ENCODE results near the gene RAB18.
"Not testable (repeated sequence)": the region's sequence is repeated elsewhere in the genome, so short reads cannot be mapped to it uniquely, and the experiment has no call there.

Gene RAB18

GRCh38 chr10:27505537-27505936 lies 1.4 kb downstream of the RAB18 start:
- not testable (repeated sequence) for DNase-seq

- DNase-seq = no peak
Observed at GRCh38 chr10:27506280-27506679, 2.2 kb downstream of the RAB18 start.

GRCh38 chr10:27512548-27512947 lies 8.4 kb downstream of the RAB18 start:
- no peak for DNase-seq

- no peak for DNase-seq
Observed at GRCh38 chr10:27513451-27514191, 9.5 kb downstream of the RAB18 start.

GRCh38 chr10:27514243-27514642 lies 10.1 kb downstream of the RAB18 start:
- DNase-seq = no peak

GRCh38 chr10:27518261-27518660 lies 14.2 kb downstream of the RAB18 start:
- no peak for DNase-seq

DNA sequence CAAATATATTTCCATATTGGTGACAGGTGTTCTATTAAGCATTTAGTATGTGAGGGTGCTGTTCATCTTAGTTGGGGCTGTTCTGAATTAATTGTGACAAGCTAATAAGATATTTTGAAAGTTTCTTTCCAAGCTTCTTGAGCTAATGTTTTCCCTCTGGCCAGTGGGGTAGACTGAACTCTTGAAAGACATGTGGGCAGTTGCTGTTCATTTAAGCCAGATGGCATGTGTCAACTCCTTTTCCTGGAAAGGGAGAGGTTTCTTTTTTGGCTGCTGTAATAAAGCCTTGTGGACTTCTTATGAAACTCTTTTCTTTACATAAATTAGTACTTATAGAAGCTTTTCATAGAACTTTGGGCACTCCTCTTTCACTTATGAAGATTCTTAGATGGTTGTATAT lies 21.7 kb downstream of the RAB18 start:
- no peak for DNase-seq

DNA sequence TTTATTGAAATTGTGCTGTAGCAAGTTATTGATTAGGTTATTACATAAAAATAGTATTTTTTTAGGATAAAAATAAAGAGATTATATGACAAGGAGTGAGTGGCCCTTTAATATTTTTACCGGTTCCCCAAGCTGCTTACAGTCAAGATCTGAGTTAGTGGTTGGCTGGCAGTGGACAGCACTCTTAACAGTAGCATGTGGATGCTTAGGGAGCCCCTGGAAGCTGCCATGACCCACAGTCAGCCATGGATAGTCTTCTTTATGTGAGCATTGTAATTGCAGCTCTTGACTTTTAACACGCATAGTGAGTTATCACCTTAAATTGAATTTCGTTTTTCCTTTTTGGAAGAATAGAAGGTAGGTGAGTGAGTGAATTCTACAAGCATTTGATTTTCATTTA lies 22.1 kb downstream of the RAB18 start:
- no peak for DNase-seq

- no peak for DNase-seq
Observed at GRCh38 chr10:27527666-27528295, 23.7 kb downstream of the RAB18 start.

DNA sequence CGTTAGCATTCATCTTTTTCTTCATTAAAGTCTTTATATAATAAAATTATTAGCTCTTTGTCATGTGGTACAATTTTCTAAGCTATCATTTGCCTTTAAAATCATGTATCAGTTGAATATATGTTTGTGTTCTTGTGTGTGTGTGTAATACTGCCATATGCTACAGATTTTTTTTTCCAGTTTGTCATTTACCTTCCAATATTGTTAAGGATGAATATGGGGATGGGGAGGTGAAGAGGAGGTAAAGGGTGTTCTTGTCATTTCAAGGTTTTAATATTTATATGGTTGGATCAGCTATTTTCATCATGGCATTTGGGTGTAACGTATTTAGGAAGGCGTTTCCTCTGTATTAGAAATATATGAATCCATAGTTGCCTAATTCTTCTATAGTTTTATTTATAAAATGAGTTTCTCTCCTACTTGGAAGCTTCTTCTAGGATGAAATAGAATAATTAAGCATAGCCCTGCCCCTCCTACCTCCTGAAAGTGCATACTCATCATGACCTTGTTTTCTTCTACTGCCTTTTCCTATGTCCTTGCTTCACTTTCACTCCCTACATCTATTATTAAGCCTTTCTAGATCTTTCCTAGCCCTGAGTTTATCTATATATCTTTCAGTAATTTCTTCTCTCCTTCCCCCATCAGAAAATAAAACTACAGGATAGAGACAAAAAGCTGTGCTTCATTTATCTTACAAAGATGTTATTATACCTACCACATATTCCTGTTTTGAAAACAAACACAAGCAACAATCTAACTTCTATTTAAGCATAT lies 25.1 kb downstream of the RAB18 start:
- DNase-seq = no peak

DNA sequence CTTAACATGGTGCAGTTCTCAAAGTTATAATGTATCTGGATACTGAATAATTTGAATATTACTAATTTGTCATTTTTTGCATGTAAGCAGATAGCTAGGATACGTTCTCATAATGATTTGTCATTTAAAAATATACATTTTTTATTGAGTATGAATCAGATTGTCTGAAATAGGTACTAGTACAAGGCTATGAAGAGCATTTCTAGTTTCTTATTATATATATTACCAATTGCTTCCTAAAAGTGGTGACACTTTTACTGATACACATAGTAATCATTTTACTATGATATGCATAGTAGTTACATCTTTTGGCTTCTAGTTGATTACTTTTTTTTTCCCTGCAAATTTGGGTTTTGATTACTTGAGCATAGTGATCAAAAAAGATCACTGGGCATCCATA lies 26.4 kb downstream of the RAB18 start:
- no peak for DNase-seq

DNA sequence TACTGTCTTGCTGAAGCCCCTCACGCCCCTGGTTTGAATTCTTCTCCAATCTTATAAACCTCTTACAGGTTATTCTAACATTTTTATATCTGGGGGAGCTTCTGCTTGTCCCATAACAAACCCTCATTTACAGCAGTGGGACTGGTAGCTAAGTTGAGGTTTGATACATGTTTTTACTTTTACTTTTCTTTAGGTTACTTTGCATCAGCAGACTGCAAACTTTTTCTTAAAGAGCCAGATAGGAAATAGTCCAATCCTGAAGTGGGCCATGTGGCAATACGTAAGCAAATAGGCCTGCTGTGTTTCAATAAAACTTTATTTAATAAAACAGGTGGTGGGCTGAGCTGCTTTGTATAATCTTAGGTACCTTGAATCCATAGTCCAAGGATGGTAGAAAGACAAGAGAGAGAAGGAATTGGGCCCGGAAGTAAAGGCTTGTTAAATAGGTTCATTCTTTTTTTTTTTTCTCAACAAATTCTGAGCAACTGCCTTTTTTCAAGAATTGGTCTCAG lies 27.3 kb downstream of the RAB18 start:
- no peak for DNase-seq

DNA sequence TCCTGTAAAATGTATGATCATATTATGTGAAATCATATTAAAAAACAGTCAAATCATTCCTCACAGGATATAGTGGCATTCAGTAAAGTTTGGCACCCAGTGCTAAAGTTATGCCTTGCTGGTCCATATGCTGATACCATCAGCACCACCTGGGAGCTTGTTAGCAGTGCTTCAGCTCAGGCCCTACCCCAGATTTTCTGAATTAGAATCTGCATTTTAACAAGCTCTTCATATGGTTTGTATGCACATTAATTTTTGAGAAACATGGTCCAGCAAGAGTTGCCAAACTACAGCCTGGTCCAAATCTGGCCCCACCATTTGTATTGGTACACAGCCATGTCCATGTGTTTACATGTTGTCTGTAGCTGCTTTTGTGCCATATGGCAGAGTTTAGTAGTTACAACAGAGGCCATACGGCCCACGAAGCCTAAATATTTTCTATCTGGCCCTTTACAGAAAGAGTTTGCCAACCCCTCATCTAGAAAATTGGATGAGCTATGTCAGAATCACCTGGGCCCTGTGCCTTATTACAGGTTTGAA lies 30.1 kb downstream of the RAB18 start:
- no peak for DNase-seq

GRCh38 chr10:27535317-27535716 lies 31.2 kb downstream of the RAB18 start:
- no peak for DNase-seq

- DNase-seq = no peak
Observed at GRCh38 chr10:27536437-27536836, 32.3 kb downstream of the RAB18 start.

- DNase-seq = no peak
Observed at GRCh38 chr10:27537166-27537565, 33.1 kb downstream of the RAB18 start.

DNA sequence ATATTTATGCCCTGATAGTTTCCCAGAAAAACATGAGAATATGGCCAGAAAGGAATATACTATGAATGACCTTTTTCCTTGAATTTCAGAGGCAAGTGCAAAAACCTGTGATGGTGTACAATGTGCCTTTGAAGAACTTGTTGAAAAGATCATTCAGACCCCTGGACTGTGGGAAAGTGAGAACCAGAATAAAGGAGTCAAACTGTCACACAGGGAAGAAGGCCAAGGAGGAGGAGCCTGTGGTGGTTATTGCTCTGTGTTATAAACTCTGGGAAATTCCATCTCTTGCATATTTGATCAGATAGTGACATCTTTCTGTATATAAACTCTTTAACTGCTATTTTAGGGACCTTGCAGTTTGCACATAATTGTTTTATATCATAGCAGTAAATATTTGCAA lies 33.7 kb downstream of the RAB18 start:
- no peak for DNase-seq

- no peak for DNase-seq
Observed at GRCh38 chr10:27540672-27541071, 36.6 kb downstream of the RAB18 start.

DNA sequence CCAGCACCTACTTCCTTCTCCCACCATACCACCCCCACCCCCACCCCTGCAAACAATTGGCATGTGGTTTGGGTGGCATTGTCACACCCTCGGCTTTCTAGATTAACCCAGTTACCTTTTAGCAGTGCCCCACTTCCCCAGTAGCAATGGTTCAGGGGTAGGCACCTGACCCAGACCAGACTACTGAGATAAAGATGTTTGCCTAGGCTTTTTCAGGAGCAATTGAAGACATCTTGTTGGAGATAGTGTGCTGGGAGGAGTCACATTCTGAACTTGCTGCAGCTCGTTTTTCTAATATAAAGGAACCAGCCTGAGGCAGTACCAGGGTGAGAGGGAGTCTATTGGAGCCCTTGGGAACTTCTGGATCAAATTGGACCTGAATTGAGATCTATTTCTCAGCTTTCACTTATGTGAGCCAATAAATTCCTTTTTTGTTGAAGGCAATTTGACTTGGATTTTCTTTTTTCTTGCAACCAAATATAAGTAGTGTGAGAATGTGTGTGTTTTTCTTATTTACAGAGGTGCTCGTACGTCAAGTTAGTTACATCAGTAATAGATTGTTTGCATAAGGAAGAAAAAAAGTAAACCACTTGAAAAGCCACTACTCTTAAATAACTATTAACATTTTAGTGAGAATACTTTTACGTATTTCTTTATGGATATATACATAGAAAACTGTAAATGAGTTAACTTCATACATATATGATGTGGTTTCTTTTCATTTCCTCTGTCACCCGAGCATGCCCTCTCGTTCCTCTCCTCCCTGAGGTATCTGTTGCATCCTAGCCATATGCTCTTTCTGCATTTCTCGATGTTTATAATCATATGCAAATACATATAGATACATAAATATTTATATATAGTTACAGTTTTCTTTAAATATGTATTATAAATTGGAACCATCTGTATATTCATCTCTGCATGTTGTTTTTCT lies 38.0 kb downstream of the RAB18 start:
- no peak for DNase-seq

DNA sequence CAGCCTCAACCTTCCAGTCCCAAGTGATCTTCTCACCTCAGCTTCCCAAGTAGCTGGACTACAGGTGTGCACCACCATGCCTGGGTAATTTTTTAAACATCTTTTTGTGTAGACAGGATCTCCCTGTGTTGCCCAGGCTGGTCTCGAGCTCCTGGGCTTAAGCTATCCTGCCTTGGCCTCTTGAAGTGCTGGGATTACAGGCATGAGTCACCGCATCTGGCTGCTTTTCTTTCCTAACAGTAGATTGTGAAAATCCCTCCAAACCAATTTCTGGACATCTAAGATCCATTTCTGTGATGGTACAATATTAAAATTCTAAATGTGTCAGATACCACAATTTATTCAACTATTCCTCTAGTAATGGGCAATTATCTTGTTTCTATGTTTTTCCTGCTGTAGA lies 38.7 kb downstream of the RAB18 start:
- DNase-seq = no peak

DNA sequence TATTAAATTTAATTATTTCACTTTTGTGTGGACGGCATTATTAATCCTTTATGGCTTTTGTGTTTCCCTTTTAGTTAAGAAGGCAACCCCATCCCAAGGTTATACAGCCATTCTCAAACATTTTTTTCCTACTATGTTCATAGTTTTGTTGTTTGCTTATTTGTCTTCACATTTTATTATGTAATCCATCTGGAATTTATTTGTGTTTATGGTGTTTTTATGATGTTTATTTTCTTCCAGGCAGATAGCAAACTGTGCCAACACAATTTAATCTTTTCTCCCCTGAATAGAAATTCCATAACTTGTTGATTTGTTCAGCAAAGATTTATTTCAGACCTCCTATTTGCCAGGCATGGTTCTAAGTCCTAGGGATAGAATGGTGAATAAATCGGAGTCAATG lies 42.9 kb downstream of the RAB18 start:
- DNase-seq = no peak

- DNase-seq = no peak
Observed at GRCh38 chr10:27547482-27547881, 43.4 kb downstream of the RAB18 start.
